ENCODE measurements around the gene ECHDC3.

Gene ECHDC3

DNA sequence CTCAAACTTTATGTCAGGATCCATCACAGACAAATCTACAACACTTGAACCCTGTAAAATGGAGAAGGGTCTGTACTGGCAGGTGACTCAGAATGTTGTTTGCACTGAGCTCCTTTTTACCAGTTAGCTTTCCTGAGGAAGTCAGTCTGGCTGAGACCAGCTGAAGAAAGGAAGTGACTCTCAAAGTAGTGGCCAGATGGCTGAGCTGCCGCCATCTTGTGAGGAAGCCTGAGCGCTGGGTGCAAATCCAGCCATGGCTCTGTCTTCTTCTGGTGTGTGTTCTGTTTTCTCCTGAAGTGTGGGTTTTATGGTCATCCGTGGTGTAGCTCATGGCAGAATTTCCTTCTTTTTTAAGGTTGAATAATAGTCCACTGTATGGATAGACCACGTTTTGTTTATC, 25.5 kb upstream of the ECHDC3 start:
- Histone ChIP-seq H3K27me3 (ENCODE audit: insufficient read depth, low read length, poor library complexity, severe bottlenecking) (no peaks in the 10 kb centered on the region), H2AFZ (ENCODE audit: low read length) (no peak overlapping the region), H3K9ac (ENCODE audit: low read depth, low read length, poor library complexity, severe bottlenecking) (no peak overlapping the region), H3K9me2 (replicated peaks; ENCODE audit: low read depth, low read length) (no peaks in the 10 kb centered on the region), H3K9me3 (ENCODE audit: insufficient read depth, low read depth, low read length) (no peaks in the 10 kb centered on the region), H3K4me3 (ENCODE audit: low read length, poor library complexity, severe bottlenecking) (no peak overlapping the region), H3K4me2 (ENCODE audit: low read depth, low read length, poor library complexity, severe bottlenecking) (no peak overlapping the region), H3K79me2 (ENCODE audit: insufficient read depth, low read length) (no peaks in the 10 kb centered on the region), H3F3A (ENCODE audit: low read depth) (no peaks in the 10 kb centered on the region), H4K20me1 (ENCODE audit: insufficient read depth, low read length, poor library complexity, severe bottlenecking) (no peaks in the 10 kb centered on the region), H3K36me3 (ENCODE audit: insufficient read depth, low read length) (no peaks in the 10 kb centered on the region), H3K4me1 (ENCODE audit: insufficient read depth, low read length, poor library complexity, severe bottlenecking) (no peaks in the 10 kb centered on the region)
- no peak for TF ChIP-seq CTCF (conservative IDR thresholded peaks at IDR 0.05; ENCODE audit: low read length)
- no peak for TF ChIP-seq EZH2phosphoT487 (IDR thresholded peaks at IDR 0.05; ENCODE audit: borderline replicate concordance)

GRCh38 chr10:11719496-11720259, 22.5 kb upstream of the ECHDC3 start:
- no peaks in the 10 kb centered on the region for H4K20me1 ChIP-seq (ENCODE audit: insufficient read depth, low read length, poor library complexity, severe bottlenecking)
- H3K36me3 ChIP-seq (ENCODE audit: insufficient read depth, low read length) = no peaks in the 10 kb centered on the region
- H2AFZ ChIP-seq (ENCODE audit: low read length) = no peak overlapping the region
- no peaks in the 10 kb centered on the region for H3K27me3 ChIP-seq (ENCODE audit: insufficient read depth, low read length, poor library complexity, severe bottlenecking)
- no peak overlapping the region for H3K9ac ChIP-seq (ENCODE audit: low read depth, low read length, poor library complexity, severe bottlenecking)
- no peaks in the 10 kb centered on the region for H3K9me2 ChIP-seq (replicated peaks; ENCODE audit: low read depth, low read length)
- no peak for TF ChIP-seq CTCF (conservative IDR thresholded peaks at IDR 0.05; ENCODE audit: low read length)
- no peak for TF ChIP-seq EZH2phosphoT487 (IDR thresholded peaks at IDR 0.05; ENCODE audit: borderline replicate concordance)
- no peaks in the 10 kb centered on the region for H3F3A ChIP-seq (ENCODE audit: low read depth)
- H3K4me3 ChIP-seq (ENCODE audit: low read length, poor library complexity, severe bottlenecking) = no peak overlapping the region
- no peak overlapping the region for H3K4me2 ChIP-seq (ENCODE audit: low read depth, low read length, poor library complexity, severe bottlenecking)
- no peaks in the 10 kb centered on the region for H3K9me3 ChIP-seq (ENCODE audit: insufficient read depth, low read depth, low read length)
- H3K4me1 ChIP-seq (ENCODE audit: insufficient read depth, low read length, poor library complexity, severe bottlenecking) = no peaks in the 10 kb centered on the region
- no peaks in the 10 kb centered on the region for H3K79me2 ChIP-seq (ENCODE audit: insufficient read depth, low read length)

- TF ChIP-seq EZH2phosphoT487 (IDR thresholded peaks at IDR 0.05; ENCODE audit: borderline replicate concordance) = no peak
- TF ChIP-seq CTCF (conservative IDR thresholded peaks at IDR 0.05; ENCODE audit: low read length) = no peak
- H3K4me3 ChIP-seq (ENCODE audit: low read length, poor library complexity, severe bottlenecking) = no peak overlapping the region
- H3K9me2 ChIP-seq (replicated peaks; ENCODE audit: low read depth, low read length) = no peaks in the 10 kb centered on the region
- no peak overlapping the region for H2AFZ ChIP-seq (ENCODE audit: low read length)
- H4K20me1 ChIP-seq (ENCODE audit: insufficient read depth, low read length, poor library complexity, severe bottlenecking) = no peaks in the 10 kb centered on the region
- no peaks in the 10 kb centered on the region for H3K9me3 ChIP-seq (ENCODE audit: insufficient read depth, low read depth, low read length)
- H3K9ac ChIP-seq (ENCODE audit: low read depth, low read length, poor library complexity, severe bottlenecking) = no peak overlapping the region
- H3K79me2 ChIP-seq (ENCODE audit: insufficient read depth, low read length) = no peaks in the 10 kb centered on the region
- no peaks in the 10 kb centered on the region for H3K27me3 ChIP-seq (ENCODE audit: insufficient read depth, low read length, poor library complexity, severe bottlenecking)
- no peak overlapping the region for H3K4me2 ChIP-seq (ENCODE audit: low read depth, low read length, poor library complexity, severe bottlenecking)
- H3F3A ChIP-seq (ENCODE audit: low read depth) = no peaks in the 10 kb centered on the region
- no peaks in the 10 kb centered on the region for H3K4me1 ChIP-seq (ENCODE audit: insufficient read depth, low read length, poor library complexity, severe bottlenecking)
- H3K36me3 ChIP-seq (ENCODE audit: insufficient read depth, low read length) = no peaks in the 10 kb centered on the region
Measured at GRCh38 chr10:11720260-11720741, 21.9 kb upstream of the ECHDC3 start.

All from Loucy (cell line).